Measurements from ENCODE around the gene FXYD1. TPM values are rescaled to one million over a fixed set of nuclear protein-coding genes. Genes with fewer than 3 reads are reported as not detected.

Gene FXYD1
- total RNA-seq, 1 donor from 2014 or later, result 47.3 TPM

DNA sequence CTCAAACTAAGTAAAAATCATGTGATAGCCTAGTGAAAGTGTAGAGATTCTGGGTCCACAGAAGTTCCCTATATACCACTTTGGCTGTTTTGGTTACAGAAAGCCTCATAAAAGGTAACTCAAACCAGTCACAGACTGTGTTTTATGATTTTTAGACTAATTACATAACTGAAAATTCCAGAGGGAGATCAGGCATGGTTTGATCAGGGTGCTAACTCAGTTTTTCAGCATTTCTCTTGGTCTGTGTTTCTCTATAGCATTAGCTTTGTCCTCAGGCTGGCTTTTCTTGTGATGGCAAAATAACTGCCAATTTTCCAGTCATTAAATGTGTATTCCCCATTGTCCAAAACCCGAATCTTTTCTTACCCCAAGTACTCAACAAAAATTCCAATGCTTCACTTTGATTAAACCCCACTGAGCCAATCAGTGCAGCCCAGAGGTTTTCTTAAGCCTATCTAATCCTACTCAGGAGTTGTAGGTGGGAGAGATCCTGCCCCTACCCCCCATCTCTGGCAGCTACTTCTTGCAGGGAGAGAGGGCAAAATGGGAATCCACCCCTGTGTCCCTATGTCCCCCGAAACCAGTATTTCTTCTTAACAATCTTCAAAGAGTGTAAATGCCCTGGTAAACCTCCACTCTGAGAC lies 31.6 kb upstream of the FXYD1 start:
- DNase-seq (ENCODE audit: low spot score), result no peak

DNA sequence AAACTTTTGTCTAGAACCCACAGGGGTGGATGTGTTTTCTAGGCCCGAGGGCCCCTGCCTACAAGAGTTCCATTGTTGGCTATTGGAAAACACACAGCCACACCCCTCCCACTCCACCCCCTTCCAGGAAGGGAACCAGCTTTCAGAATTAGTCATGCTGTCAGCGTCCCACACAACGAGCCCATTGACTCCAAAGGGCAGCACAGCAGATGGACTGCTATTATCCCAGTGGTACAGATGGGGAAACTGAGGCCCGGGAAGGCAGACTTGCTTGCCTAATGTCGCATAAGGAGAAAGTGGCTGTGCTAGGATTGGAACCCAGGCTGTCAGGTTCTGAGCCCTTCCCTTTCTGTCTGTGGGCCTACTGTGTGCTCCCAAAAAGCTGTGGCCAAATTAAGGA lies 31.1 kb upstream of the FXYD1 start:
- DNase-seq (ENCODE audit: low spot score), result no peak

- no peak for DNase-seq (ENCODE audit: low spot score)
Measured at GRCh38 chr19:35108730-35109129, 29.9 kb upstream of the FXYD1 start.

GRCh38 chr19:35109395-35110112 lies 29.1 kb upstream of the FXYD1 start:
- no peak for DNase-seq (ENCODE audit: low spot score)

- DNase-seq (ENCODE audit: low spot score), result no peak
Measured at GRCh38 chr19:35110974-35111373, 27.6 kb upstream of the FXYD1 start.

DNA sequence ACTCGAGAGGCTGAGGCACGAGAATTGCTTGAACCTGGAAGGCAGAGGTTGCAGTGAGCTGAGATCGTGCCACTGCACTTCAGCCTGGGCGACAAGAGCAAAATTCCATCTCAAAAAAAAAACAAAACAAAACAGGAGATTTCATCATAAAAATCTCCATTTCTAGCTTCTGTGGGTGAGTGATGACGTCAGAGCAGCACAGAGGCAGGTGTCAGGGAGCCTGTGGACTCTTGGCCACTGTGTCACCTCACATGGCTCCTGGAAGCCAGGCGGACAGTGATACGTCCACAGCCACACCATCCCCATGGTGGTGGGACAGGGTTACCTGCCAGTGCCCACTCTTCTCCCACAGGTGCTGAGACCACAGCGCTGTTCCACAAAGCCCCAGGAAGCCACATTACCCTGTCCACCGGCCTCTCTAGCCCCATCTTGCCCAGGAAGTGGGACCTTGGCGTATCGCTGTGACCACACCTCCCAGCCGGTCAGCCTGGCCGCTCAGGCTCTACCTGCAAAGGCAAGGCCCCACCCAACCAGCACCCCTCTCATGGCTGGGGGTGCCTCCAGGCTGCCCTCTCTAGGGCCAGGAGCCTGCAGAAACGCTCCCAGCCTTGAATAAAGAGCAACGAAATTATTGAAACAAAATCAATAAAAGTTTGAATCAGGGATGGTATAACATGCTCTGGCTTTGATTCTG lies 25.5 kb upstream of the FXYD1 start:
- no peak for DNase-seq (ENCODE audit: low spot score)

DNA sequence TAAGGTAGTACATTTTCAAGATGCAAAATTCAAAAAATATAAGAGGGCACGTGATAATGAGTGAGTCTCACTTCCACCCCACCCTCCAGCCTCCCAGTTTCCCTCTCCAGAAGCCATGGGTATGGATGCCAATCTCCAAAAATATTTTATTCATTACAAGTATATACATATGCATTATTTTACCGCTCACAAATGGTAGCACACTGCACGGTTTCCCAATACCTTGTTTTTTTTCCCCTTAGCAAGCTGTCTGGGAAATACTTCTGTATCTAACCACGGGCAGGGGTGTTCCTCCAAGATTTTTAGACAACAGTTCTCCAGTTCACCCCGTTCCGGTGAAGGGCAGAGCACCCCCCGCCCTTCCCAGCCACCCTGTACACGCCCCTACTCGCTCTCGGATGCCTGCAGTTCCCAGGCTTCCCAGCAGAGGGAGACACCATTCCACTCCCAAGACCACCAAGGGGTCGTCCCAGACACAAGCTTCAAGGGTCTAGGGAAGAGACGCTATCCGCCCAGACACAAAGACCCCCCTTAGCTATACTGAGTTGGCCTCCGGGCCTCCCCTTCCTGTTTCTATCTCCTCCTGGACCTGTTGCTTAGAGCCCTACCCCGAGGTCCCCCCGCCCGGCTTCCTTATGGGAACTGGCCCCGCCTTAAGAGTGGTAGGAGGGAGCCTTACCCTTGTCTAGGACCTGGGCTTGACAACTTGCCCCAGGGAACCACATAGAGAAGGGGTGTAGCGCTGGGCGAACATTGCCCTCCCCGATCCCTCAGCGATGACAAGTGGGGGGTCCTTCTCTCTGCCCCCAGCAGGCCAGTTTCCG lies 24.1 kb upstream of the FXYD1 start:
- DNase-seq (ENCODE audit: low spot score), result no peak

GRCh38 chr19:35115177-35115951 lies 23.3 kb upstream of the FXYD1 start, which contains the start of gene FXYD3:
TSS of gene FXYD3 (plus strand) at chr19:35115823. CDS start at chr19:35119377, 3,554 bp downstream.
- no peak for DNase-seq (ENCODE audit: low spot score)

DNA sequence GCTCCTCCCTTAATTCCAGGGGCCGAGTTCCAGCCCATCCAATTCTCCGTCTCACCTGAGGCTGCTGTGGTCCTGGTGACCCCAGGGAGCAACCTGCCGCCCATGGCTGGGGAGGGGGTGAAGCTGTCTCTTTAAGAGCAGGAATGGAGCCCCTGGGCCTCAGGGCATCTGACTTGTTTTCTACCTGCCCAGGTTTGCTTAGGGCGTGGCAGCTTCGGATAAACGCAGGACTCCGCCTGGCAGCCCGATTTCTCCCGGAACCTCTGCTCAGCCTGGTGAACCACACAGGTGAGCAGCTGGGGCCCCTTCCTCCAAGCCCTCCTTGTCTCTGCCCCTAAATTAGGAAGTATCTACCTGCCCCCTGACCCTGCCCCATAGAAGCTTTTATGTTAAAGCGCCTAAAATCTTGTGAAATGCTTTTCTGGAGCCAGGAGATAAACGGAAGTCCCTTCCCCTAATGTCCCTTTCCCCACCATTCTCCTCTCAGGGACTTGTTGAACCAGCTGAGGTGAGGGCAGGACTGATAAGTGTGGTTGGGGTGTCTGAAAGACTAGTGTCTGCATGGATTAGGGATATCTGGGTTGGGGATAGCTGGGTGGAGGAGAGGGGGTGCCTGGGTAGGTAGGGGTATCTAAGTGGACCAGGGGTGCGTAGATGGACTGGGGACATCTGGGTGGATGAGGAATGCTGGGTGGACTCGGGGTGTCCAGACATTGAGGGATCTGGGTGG lies 22.4 kb upstream of the FXYD1 start:
- no peak for DNase-seq (ENCODE audit: low spot score)

- no peak for DNase-seq (ENCODE audit: low spot score)
Measured at GRCh38 chr19:35117116-35117515, 21.5 kb upstream of the FXYD1 start.

GRCh38 chr19:35117799-35118198 lies 20.8 kb upstream of the FXYD1 start:
- DNase-seq (ENCODE audit: low spot score), result no peak

DNA sequence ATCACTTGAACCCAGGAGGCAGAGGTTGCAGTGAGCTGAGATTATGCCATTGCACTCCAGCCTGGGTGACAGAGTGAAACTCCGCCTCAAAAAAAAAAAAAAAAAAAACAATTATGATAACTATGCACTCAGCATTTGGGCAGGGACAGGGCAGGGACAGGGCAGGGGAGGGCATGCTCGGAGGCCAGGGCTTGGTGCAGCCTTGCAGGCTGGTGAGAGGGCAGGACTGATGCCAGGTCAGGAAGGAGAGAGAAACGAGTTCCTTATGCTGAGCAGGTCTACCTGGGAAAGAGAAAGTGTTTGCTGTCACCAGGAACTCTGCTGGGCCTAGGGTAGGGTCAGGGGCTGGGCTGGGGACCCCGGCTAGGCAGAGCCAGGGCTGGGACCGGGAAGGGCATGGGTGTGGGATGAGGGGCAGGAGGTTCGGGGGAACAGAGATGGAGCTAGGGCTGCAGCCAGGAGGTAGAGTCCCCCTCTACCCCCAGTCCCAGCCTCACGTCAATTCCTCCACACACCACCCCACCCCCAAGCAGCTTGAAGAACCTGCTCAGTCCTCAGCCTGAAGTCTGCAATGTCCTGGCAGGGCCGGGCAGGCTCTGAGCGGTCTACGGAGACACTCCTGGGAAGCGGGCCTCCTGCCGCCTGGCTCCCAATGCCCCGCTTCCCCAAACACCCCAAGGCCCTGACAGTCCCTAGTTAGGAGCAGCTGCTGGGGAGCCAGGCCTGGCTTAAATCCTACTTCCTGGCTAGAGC lies 20.2 kb upstream of the FXYD1 start:
- no peak for DNase-seq (ENCODE audit: low spot score)

- no peak for DNase-seq (ENCODE audit: low spot score)
Measured at GRCh38 chr19:35119091-35119490, 19.5 kb upstream of the FXYD1 start.

- no peak for DNase-seq (ENCODE audit: low spot score)
Measured at GRCh38 chr19:35119578-35120155, 19.0 kb upstream of the FXYD1 start.

DNA sequence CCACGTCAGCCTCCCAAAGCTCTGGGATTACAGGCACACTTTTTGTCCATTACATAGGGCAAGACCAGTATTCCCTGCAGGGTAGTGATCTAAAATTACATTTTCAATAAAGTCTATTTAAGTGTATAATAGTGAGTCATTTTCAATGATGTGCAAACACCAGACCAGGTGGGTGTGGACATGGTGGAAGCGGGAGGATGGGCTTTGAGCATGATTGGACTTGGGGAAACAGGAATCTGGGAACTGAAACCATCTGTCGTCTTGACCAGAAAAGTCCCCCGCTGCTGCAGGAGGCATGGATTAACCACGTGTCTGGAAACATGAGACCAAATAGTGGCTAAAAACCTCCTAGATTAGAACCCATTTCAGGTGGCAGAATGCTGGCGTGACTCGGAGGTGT lies 18.1 kb upstream of the FXYD1 start:
- no peak for DNase-seq (ENCODE audit: low spot score)

GRCh38 chr19:35120898-35121297 lies 17.7 kb upstream of the FXYD1 start:
- no peak for DNase-seq (ENCODE audit: low spot score)

DNA sequence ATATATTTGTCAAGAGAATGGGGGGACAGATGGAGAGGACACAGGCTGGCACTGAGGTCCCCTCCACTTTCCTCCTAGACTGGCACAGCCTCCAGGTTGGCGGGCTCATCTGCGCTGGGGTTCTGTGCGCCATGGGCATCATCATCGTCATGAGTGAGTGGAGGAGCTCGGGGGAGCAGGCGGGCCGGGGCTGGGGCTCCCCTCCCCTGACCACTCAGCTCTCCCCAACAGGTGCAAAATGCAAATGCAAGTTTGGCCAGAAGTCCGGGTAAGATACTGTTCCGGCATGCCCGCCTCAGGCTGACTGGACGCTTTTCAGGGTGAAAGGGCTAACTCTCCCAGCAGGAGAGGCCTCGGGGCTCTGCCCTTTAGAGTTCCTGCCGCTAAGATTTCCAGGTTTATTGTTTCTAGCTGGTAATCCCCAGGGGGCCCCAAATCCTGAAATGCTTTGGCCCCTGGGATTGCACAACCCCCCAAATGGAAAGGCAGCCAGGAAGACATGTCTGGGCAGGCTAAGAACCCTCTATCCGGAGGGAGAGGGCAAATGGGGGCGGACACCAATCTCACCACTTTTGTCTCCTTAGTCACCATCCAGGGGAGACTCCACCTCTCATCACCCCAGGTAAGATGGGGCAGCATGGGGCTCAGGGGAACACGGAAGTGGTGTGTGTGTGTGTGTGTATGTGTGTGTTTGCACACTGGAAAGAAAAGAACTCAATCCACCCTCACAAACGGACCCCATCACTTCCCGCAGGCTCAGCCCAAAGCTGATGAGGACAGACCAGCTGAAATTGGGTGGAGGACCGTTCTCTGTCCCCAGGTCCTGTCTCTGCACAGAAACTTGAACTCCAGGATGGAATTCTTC lies 15.7 kb upstream of the FXYD1 start:
- no peak for DNase-seq (ENCODE audit: low spot score)

GRCh38 chr19:35123573-35123972 lies 15.1 kb upstream of the FXYD1 start:
- DNase-seq (ENCODE audit: low spot score), result no peak
